Endodermal cell (in vitro differentiated cells): ENCODE data around the gene PLCB3. TPM values are rescaled to one million over a fixed set of nuclear protein-coding genes. Genes with fewer than 3 reads are reported as not detected.

Source experiments
- DNase-seq: peaks from one replicate; pipeline ENCODE4 v3.0.0-alpha.2; 2017
- H3K27ac ChIP-seq: 2 replicates; pipeline ENCODE4 v1.5.1; 2013; ENCODE audit warnings: mild to moderate bottlenecking, low read depth, low read length, moderate library complexity
- H3K27me3 ChIP-seq: 2 replicates; pipeline ENCODE4 v1.6.1; 2013; ENCODE audit warnings: mild to moderate bottlenecking, low read length, moderate library complexity; ENCODE audit not compliant: insufficient read depth, control insufficient read depth, poor library complexity, severe bottlenecking
- H3K36me3 ChIP-seq: 2 replicates; pipeline ENCODE4 v1.7.0; 2013; ENCODE audit warnings: mild to moderate bottlenecking, low read length, moderate library complexity; ENCODE audit not compliant: control insufficient read depth, insufficient read depth
- H3K4me1 ChIP-seq: one replicate; pipeline ENCODE4 v1.7.0; 2013; ENCODE audit warnings: low read length; ENCODE audit not compliant: control insufficient read depth, insufficient read depth
- H3K4me3 ChIP-seq: 2 replicates; pipeline ENCODE4 v1.5.1; 2013; ENCODE audit warnings: mild to moderate bottlenecking, low read length, moderate library complexity
- H3K9ac ChIP-seq: 2 replicates; pipeline ENCODE4 v1.6.1; 2013; ENCODE audit warnings: mild to moderate bottlenecking, low read length, moderate library complexity; ENCODE audit not compliant: poor library complexity, severe bottlenecking; ENCODE audit errors: extremely low read depth
- H3K9me3 ChIP-seq: 2 replicates; pipeline ENCODE4 v1.6.1; 2013; ENCODE audit warnings: mild to moderate bottlenecking, low read length, moderate library complexity; ENCODE audit not compliant: control insufficient read depth
- H3K27ac Mint-ChIP-seq: 2 replicates; pipeline ENCODE4 v1.8.0; 2020; ENCODE audit warnings: mixed read lengths
- H3K27me3 Mint-ChIP-seq: 2 replicates; pipeline ENCODE4 v1.8.0; 2021; ENCODE audit warnings: mild to moderate bottlenecking, mixed read lengths; ENCODE audit not compliant: insufficient read depth
- H3K36me3 Mint-ChIP-seq: 2 replicates; pipeline ENCODE4 v1.8.0; 2020; ENCODE audit warnings: low read depth, mixed read lengths
- H3K4me1 Mint-ChIP-seq: 2 replicates; pipeline ENCODE4 v1.8.0; 2020; ENCODE audit warnings: mixed read lengths
- H3K4me3 Mint-ChIP-seq: 2 replicates; pipeline ENCODE4 v1.8.0; 2020; ENCODE audit warnings: mild to moderate bottlenecking, moderate library complexity, mixed read lengths
- H3K9me3 Mint-ChIP-seq: 2 replicates; pipeline ENCODE4 v1.8.0; 2020; ENCODE audit warnings: mild to moderate bottlenecking, mixed read lengths
- WGBS, 2 experiments: methylation state at CpG; one replicate each; pipeline versions ENCODE4 v1.1.5 to v1.1.7; 2013; ENCODE audit warnings: missing lambda C conversion rate in 2 of 2, mixed read lengths in 1 of 2; ENCODE audit not compliant: insufficient coverage in 1 of 2, insufficient read length in 1 of 2; 5-methylcytosine and 5-hydroxymethylcytosine counted together
- total RNA-seq, 2 donors: library from RNA; stranded (reverse); fragmentation: NEBNext Ultra II Directional in 1 of 2; extraction: Animal tissue kit (Norgen Biotek cat#: 25700) in 1 of 2; gene quantifications; 2 replicates in 1 of 2; 3 replicates in 1 of 2; pipeline ENCODE4 v1.2.1, GENCODE V29; 2021
- TF ChIP-seq, protein P1 (sequence below): fragments of 200-600 bp; sonication (generic); conservative IDR thresholded peaks from 2 replicates; pipeline ENCODE4 v1.5.0; 2021; ENCODE audit warnings: antibody characterized with exemption, mild to moderate bottlenecking

The PLCB3 gene
- total RNA-seq, 2 donors from 2014 or later: 75.0 to 83.2 TPM

- Histone ChIP-seq H3K36me3 (peaks cover 4% of the 10 kb centered on the region), H3K27me3 (peaks cover 36% of the 10 kb centered on the region), H3K4me3 (no peak overlapping the region), H3K9ac (no peak overlapping the region), H3K9me3 (no peaks in the 10 kb centered on the region), H3K4me1 (no peaks in the 10 kb centered on the region), H3K27ac (no peak overlapping the region)
- no peak for DNase-seq
- TF ChIP-seq, protein P1, sequence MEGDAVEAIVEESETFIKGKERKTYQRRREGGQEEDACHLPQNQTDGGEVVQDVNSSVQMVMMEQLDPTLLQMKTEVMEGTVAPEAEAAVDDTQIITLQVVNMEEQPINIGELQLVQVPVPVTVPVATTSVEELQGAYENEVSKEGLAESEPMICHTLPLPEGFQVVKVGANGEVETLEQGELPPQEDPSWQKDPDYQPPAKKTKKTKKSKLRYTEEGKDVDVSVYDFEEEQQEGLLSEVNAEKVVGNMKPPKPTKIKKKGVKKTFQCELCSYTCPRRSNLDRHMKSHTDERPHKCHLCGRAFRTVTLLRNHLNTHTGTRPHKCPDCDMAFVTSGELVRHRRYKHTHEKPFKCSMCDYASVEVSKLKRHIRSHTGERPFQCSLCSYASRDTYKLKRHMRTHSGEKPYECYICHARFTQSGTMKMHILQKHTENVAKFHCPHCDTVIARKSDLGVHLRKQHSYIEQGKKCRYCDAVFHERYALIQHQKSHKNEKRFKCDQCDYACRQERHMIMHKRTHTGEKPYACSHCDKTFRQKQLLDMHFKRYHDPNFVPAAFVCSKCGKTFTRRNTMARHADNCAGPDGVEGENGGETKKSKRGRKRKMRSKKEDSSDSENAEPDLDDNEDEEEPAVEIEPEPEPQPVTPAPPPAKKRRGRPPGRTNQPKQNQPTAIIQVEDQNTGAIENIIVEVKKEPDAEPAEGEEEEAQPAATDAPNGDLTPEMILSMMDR: no peak
- Mint-ChIP-seq H3K27ac (no peak overlapping the region), H3K4me3 (no peak overlapping the region), H3K4me1 (peaks cover 6% of the 10 kb centered on the region), H3K27me3 (peaks cover 35% of the 10 kb centered on the region), H3K9me3 (no peaks in the 10 kb centered on the region), H3K36me3 (peaks cover 8% of the 10 kb centered on the region)
- 92 to 95% methylated on average over 20 to 33 of the region's 33 CpGs for WGBS, 2 experiments
Measured at GRCh38 chr11:64287676-64288352, 36.5 kb downstream of the PLCB3 start.

DNA sequence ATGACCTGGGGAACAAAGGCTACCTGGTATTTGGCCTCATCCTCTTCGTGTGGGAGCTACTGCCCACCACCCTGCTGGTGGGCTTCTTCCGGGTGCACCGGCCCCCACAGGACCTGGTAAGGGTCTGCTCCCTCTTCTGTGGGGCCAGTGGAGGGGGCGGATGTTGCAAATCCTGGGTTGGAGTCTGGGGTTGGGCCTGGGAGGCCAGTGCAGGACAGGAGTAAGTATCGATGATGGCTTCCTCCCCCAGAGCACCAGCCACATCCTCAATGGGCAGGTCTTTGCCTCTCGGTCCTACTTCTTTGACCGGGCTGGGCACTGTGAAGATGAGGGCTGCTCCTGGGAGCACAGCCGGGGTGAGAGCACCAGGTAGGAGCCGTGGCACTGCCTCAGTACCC is 37.0 kb downstream of the PLCB3 start:
- Mint-ChIP-seq H3K27me3 (peaks cover 41% of the 10 kb centered on the region), H3K9me3 (no peaks in the 10 kb centered on the region), H3K4me1 (peaks cover 6% of the 10 kb centered on the region), H3K27ac (no peak overlapping the region), H3K4me3 (no peak overlapping the region), H3K36me3 (peaks cover 5% of the 10 kb centered on the region)
- no peak for DNase-seq
- no peaks in the 10 kb centered on the region for H3K9me3 ChIP-seq
- TF ChIP-seq, protein P1: no peak
- no peaks in the 10 kb centered on the region for H3K36me3 ChIP-seq
- H3K27ac ChIP-seq: no peak overlapping the region
- WGBS, 2 experiments: 89 to 90% methylated on average over 3 to 9 of the region's 9 CpGs
- H3K9ac ChIP-seq: no peak overlapping the region
- H3K4me1 ChIP-seq: no peaks in the 10 kb centered on the region
- no peak overlapping the region for H3K4me3 ChIP-seq
- H3K27me3 ChIP-seq: peaks cover 41% of the 10 kb centered on the region

- 80 to 90% methylated on average over 1 to 13 of the region's 13 CpGs for WGBS, 2 experiments
- Mint-ChIP-seq H3K36me3 (peaks cover 5% of the 10 kb centered on the region), H3K9me3 (no peaks in the 10 kb centered on the region), H3K4me3 (no peak overlapping the region), H3K27ac (no peak overlapping the region), H3K27me3 (peaks cover 48% of the 10 kb centered on the region), H3K4me1 (peaks cover 6% of the 10 kb centered on the region)
- TF ChIP-seq, protein P1: no peak
- Histone ChIP-seq H3K27ac (no peak overlapping the region), H3K9ac (no peak overlapping the region), H3K9me3 (no peaks in the 10 kb centered on the region), H3K36me3 (no peaks in the 10 kb centered on the region), H3K4me3 (no peak overlapping the region), H3K27me3 (peaks cover 48% of the 10 kb centered on the region), H3K4me1 (no peaks in the 10 kb centered on the region)
- DNase-seq: no peak
Measured at GRCh38 chr11:64289002-64289564, 37.8 kb downstream of the PLCB3 start.
